HepG2 (cell line): ENCODE results near the gene SH2D3A. TPM values are rescaled to one million over a fixed set of nuclear protein-coding genes. Genes with fewer than 3 reads are reported as not detected.

Source experiments
- AHDC1 ChIP-seq: sonication (generic); formaldehyde crosslinking; IDR thresholded peaks from 2 replicates; pipeline ENCODE4 v1.5.1; 2020; ENCODE audit warnings: mild to moderate bottlenecking, missing genetic modification reagents, borderline replicate concordance
- ARID2 ChIP-seq: sonication (generic); formaldehyde crosslinking; IDR thresholded peaks from 2 replicates; pipeline ENCODE4 v1.8.1; 2022; ENCODE audit warnings: mild to moderate bottlenecking, missing genetic modification reagents, borderline replicate concordance
- KLF9 ChIP-seq: IDR thresholded peaks from 2 replicates; pipeline ENCODE4 v1.6.1; 2016; ENCODE audit warnings: low read depth
- MAFG ChIP-seq: sonication (generic); formaldehyde crosslinking; IDR thresholded peaks from 2 replicates; pipeline ENCODE4 v1.5.1; 2020; ENCODE audit warnings: mild to moderate bottlenecking, missing genetic modification reagents
- TEF ChIP-seq: sonication (generic); formaldehyde crosslinking; IDR thresholded peaks from 2 replicates; pipeline ENCODE4 v1.5.0; 2020; ENCODE audit warnings: missing genetic modification reagents
- ZBTB44 ChIP-seq: sonication (generic); formaldehyde crosslinking; IDR thresholded peaks from 2 replicates; pipeline ENCODE4 v1.4.0; 2020; ENCODE audit warnings: missing genetic modification reagents
- ZNF503 ChIP-seq: sonication (generic); formaldehyde crosslinking; IDR thresholded peaks from 2 replicates; pipeline ENCODE4 v1.4.0; 2020; ENCODE audit warnings: missing genetic modification reagents
- ZNF609 ChIP-seq: sonication (generic); formaldehyde crosslinking; IDR thresholded peaks from 2 replicates; pipeline ENCODE4 v1.4.0; 2020; ENCODE audit warnings: mild to moderate bottlenecking, missing genetic modification reagents, borderline replicate concordance
- polyA plus RNA-seq, 8 experiments: library from polyadenylated mRNA; depleted of rRNA in 3 of 8; stranded (reverse) in 7 of 8; unstranded in 1 of 8; fragments of >200 nt; fragmentation: Illumina TruSeq in 4 of 8; extraction: Trizol in 4 of 8; gene quantifications; 2 replicates each; pipeline versions ENCODE4 v1.2.1 to v1.2.3, GENCODE V29; 2011 to 2016; ENCODE audit warnings: low read depth in 4 of 8, missing spikeins in 1 of 8, mixed read lengths in 1 of 8; ENCODE audit not compliant: insufficient read depth in 1 of 8
- total RNA-seq, 5 experiments: library from RNA; depleted of rRNA; stranded (reverse); fragments of >200 nt; fragmentation: Illumina TruSeq; extraction: Trizol; gene quantifications; 2 replicates each; pipeline ENCODE4 v1.2.3, GENCODE V29; 2016; ENCODE audit warnings: low read depth in 1 of 5
- TF ChIP-seq, protein P1 (sequence below), 2 experiments: sonication (generic) in 1 of 2; formaldehyde crosslinking in 1 of 2; IDR thresholded peaks; 2 replicates each; pipeline versions ENCODE4 v1.4.0 to v1.6.1; 2018 to 2020; ENCODE audit warnings: missing genetic modification reagents in 2 of 2, borderline replicate concordance in 1 of 2, low read depth in 1 of 2, mild to moderate bottlenecking in 1 of 2, missing biosample characterization in 1 of 2

The SH2D3A gene
- total and polyA plus RNA-seq, 2 of the 13 experiments (the other 11 are each of a cell fraction or from before 2014, with no cell fraction given) = 1.0 to 2.2 TPM

DNA sequence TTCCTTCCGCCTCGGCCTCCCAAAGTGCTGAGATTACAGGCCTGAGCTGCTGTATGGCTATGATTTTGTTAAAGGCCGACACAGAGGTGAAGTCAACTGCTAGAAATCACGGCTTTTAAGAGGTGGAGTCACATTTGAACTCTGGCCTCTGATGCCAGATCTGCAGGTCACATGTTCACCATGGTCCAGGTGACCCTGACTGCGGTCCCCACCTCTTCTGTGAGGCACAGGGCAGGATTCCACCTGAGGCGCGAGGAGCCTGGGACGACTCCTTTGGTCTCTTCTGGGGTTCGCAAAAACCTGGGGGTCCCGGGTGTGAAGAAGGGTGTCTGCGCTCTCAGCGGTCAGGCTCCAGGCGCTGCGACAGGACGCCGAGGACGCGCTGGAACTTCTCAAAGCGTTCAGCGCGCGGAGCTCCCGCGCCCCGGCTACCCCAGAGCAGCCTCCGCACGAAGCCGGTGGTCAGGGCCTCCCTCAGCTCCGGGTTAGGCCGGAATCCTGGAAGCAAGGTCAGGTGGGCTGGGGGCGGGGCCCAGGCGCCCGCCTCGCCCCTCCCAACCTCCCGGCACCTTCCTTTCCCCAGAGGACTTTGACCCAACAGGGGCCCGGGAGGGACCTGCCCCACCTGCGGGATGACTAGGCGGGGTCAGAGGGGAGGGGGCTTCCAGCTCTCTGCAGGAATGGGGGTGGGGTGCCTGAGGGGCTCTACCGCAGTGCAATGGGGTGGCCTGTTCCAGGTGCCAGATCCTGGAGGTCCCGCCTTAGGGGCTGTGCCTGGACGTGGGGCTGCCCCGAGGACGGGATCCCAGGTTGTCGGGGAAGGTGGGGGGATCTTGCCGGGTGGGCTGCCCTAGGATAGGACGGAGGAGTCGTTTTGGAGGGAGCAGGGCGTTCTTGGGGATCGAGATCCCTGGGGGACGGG, 14.7 kb downstream of the SH2D3A start (continued):
- TF ChIP-seq ZNF503 (CRISPR knock-in tag) = no peak
- no peak for TF ChIP-seq ZBTB44 (CRISPR knock-in tag)
- TF ChIP-seq KLF9 (CRISPR knock-in tag) = no peak
- TF ChIP-seq, protein P1, sequence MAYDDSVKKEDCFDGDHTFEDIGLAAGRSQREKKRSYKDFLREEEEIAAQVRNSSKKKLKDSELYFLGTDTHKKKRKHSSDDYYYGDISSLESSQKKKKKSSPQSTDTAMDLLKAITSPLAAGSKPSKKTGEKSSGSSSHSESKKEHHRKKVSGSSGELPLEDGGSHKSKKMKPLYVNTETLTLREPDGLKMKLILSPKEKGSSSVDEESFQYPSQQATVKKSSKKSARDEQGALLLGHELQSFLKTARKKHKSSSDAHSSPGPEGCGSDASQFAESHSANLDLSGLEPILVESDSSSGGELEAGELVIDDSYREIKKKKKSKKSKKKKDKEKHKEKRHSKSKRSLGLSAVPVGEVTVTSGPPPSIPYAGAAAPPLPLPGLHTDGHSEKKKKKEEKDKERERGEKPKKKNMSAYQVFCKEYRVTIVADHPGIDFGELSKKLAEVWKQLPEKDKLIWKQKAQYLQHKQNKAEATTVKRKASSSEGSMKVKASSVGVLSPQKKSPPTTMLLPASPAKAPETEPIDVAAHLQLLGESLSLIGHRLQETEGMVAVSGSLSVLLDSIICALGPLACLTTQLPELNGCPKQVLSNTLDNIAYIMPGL (CRISPR knock-in tag; IDR thresholded peaks at IDR 0.05; ENCODE audit: borderline replicate concordance in 1 of 2, low read depth in 1 of 2) = no peak
- no peak for TF ChIP-seq AHDC1 (CRISPR knock-in tag)
- peak; percentile 86; the same call in 1 of the 2 replicates for TF ChIP-seq ARID2 (CRISPR knock-in tag)
- TF ChIP-seq ZNF609 (CRISPR knock-in tag) = no peak
- TF ChIP-seq MAFG (CRISPR knock-in tag) = no peak
- TF ChIP-seq TEF = no peak
